ENCODE measurements around the gene MDN1. TPM values are rescaled to one million over a fixed set of nuclear protein-coding genes. Genes with fewer than 3 reads are reported as not detected.
"Not testable (repeated sequence)": the region's sequence is repeated elsewhere in the genome, so short reads cannot be mapped to it uniquely, and the experiment has no call there.

The MDN1 gene
- total RNA-seq, 2 experiments from 2014 or later: 39.1 to 40.2 TPM

- no peaks in the 10 kb centered on the region for H3K9me3 Mint-ChIP-seq
- H3K27me3 Mint-ChIP-seq: no peaks in the 10 kb centered on the region
- intact Hi-C loops (cut with micrococcal nuclease): no loop called here
- peaks cover 54% of the 10 kb centered on the region for H3K36me3 Mint-ChIP-seq
- no peak for DNase-seq
- ChIA-PET POLR2A (no interaction called here), CTCF (no interaction called here)
- H3K4me3 Mint-ChIP-seq: no peak overlapping the region
- no peak overlapping the region for H3K27ac Mint-ChIP-seq
- H3K4me1 Mint-ChIP-seq (ENCODE audit: low read depth): no peaks in the 10 kb centered on the region
Observed at GRCh38 chr6:89745716-89746115, 73.9 kb downstream of the MDN1 start.

GRCh38 chr6:89745096-89745495, 74.5 kb downstream of the MDN1 start:
- Mint-ChIP-seq H3K4me1 (ENCODE audit: low read depth) (no peaks in the 10 kb centered on the region), H3K9me3 (no peaks in the 10 kb centered on the region), H3K27me3 (no peaks in the 10 kb centered on the region), H3K4me3 (no peak overlapping the region), H3K36me3 (peaks cover 57% of the 10 kb centered on the region), H3K27ac (no peak overlapping the region)
- intact Hi-C loops (cut with micrococcal nuclease): no loop called here
- ChIA-PET CTCF (no interaction called here), POLR2A (no interaction called here)
- DNase-seq: no peak

GRCh38 chr6:89736893-89737292, 82.7 kb downstream of the MDN1 start:
- Mint-ChIP-seq H3K27ac (no peak overlapping the region), H3K4me1 (ENCODE audit: low read depth) (no peaks in the 10 kb centered on the region), H3K4me3 (no peak overlapping the region), H3K27me3 (no peaks in the 10 kb centered on the region), H3K36me3 (peaks cover 48% of the 10 kb centered on the region), H3K9me3 (peaks cover 4% of the 10 kb centered on the region)
- intact Hi-C loops (cut with micrococcal nuclease): no loop called here
- ChIA-PET CTCF (no interaction called here), POLR2A (no interaction called here)
- DNase-seq: no peak

- Mint-ChIP-seq H3K27me3 (no peaks in the 10 kb centered on the region), H3K4me1 (ENCODE audit: low read depth) (no peaks in the 10 kb centered on the region), H3K27ac (no peak overlapping the region), H3K36me3 (peaks cover 52% of the 10 kb centered on the region), H3K4me3 (no peak overlapping the region), H3K9me3 (peaks cover 4% of the 10 kb centered on the region)
- no peak for DNase-seq
- POLR2A ChIA-PET: no interaction called here
- CTCF ChIA-PET: no interaction called here
- intact Hi-C loops (cut with micrococcal nuclease): no loop called here
Observed at GRCh38 chr6:89734526-89734925, 85.1 kb downstream of the MDN1 start.

GRCh38 chr6:89731924-89732567, 87.5 kb downstream of the MDN1 start:
- DNase-seq: no peak
- CTCF ChIA-PET: interaction anchor here (0.8 to 1.1 kb wide), 2 partner anchors 61 to 88 kb away, joined by 3 to 4 read pairs; partner anchors contain the start of gene MDN1
- Mint-ChIP-seq H3K36me3 (peaks cover 49% of the 10 kb centered on the region), H3K27ac (no peak overlapping the region), H3K27me3 (no peaks in the 10 kb centered on the region), H3K4me3 (no peak overlapping the region), H3K4me1 (ENCODE audit: low read depth) (no peaks in the 10 kb centered on the region), H3K9me3 (peaks cover 4% of the 10 kb centered on the region)
- POLR2A ChIA-PET: no interaction called here
- intact Hi-C loops (cut with micrococcal nuclease): no loop called here

GRCh38 chr6:89731262-89731661, 88.3 kb downstream of the MDN1 start:
- H3K4me3 Mint-ChIP-seq; H3K27ac Mint-ChIP-seq; H3K27me3 Mint-ChIP-seq; intact Hi-C loops (cut with micrococcal nuclease); H3K4me1 Mint-ChIP-seq (ENCODE audit: low read depth); H3K9me3 Mint-ChIP-seq; DNase-seq; POLR2A ChIA-PET: not testable (repeated sequence)
- CTCF ChIA-PET: interaction anchor here (0.8 kb wide), 1 partner anchor 62 kb away, joined by 4 read pairs; no protein-coding TSS in a partner anchor
- peaks cover 50% of the 10 kb centered on the region for H3K36me3 Mint-ChIP-seq

GRCh38 chr6:89729818-89730217, 89.8 kb downstream of the MDN1 start:
- POLR2A ChIA-PET: no interaction called here
- peaks cover 4% of the 10 kb centered on the region for H3K9me3 Mint-ChIP-seq
- CTCF ChIA-PET: no interaction called here
- H3K4me1 Mint-ChIP-seq (ENCODE audit: low read depth): no peaks in the 10 kb centered on the region
- intact Hi-C loops (cut with micrococcal nuclease): no loop called here
- H3K36me3 Mint-ChIP-seq: peaks cover 57% of the 10 kb centered on the region
- no peak overlapping the region for H3K27ac Mint-ChIP-seq
- no peak overlapping the region for H3K4me3 Mint-ChIP-seq
- no peak for DNase-seq
- H3K27me3 Mint-ChIP-seq: no peaks in the 10 kb centered on the region

- Mint-ChIP-seq H3K27ac (no peak overlapping the region), H3K9me3 (peaks cover 2% of the 10 kb centered on the region), H3K4me3 (no peak overlapping the region), H3K36me3 (peaks cover 59% of the 10 kb centered on the region), H3K4me1 (ENCODE audit: low read depth) (no peaks in the 10 kb centered on the region), H3K27me3 (no peaks in the 10 kb centered on the region)
- intact Hi-C loops (cut with micrococcal nuclease): no loop called here
- ChIA-PET CTCF (no interaction called here), POLR2A (no interaction called here)
- no peak for DNase-seq
Observed at GRCh38 chr6:89727501-89727900, 92.1 kb downstream of the MDN1 start.

- H3K27ac Mint-ChIP-seq: no peak overlapping the region
- intact Hi-C loops (cut with micrococcal nuclease): no loop called here
- no peak overlapping the region for H3K4me3 Mint-ChIP-seq
- H3K4me1 Mint-ChIP-seq (ENCODE audit: low read depth): no peaks in the 10 kb centered on the region
- H3K36me3 Mint-ChIP-seq: peaks cover 48% of the 10 kb centered on the region
- DNase-seq: no peak
- ChIA-PET POLR2A (no interaction called here), CTCF (no interaction called here)
- H3K27me3 Mint-ChIP-seq: no peaks in the 10 kb centered on the region
- H3K9me3 Mint-ChIP-seq: no peaks in the 10 kb centered on the region
Observed at GRCh38 chr6:89724981-89725380, 94.6 kb downstream of the MDN1 start.

GRCh38 chr6:89723046-89723445, 96.5 kb downstream of the MDN1 start:
- Mint-ChIP-seq H3K4me3 (no peak overlapping the region), H3K27ac (no peak overlapping the region), H3K4me1 (ENCODE audit: low read depth) (no peaks in the 10 kb centered on the region), H3K36me3 (peaks cover 49% of the 10 kb centered on the region), H3K27me3 (no peaks in the 10 kb centered on the region), H3K9me3 (no peaks in the 10 kb centered on the region)
- POLR2A ChIA-PET: no interaction called here
- CTCF ChIA-PET: no interaction called here
- intact Hi-C loops (cut with micrococcal nuclease): no loop called here
- no peak for DNase-seq

- H3K36me3 Mint-ChIP-seq: peaks cover 58% of the 10 kb centered on the region
- H3K9me3 Mint-ChIP-seq: no peaks in the 10 kb centered on the region
- no peaks in the 10 kb centered on the region for H3K27me3 Mint-ChIP-seq
- no peak overlapping the region for H3K4me3 Mint-ChIP-seq
- DNase-seq: no peak
- ChIA-PET CTCF (no interaction called here), POLR2A (no interaction called here)
- intact Hi-C loops (cut with micrococcal nuclease): no loop called here
- H3K4me1 Mint-ChIP-seq (ENCODE audit: low read depth): no peaks in the 10 kb centered on the region
- H3K27ac Mint-ChIP-seq: no peak overlapping the region
Observed at GRCh38 chr6:89716532-89716931, 103.1 kb downstream of the MDN1 start.

GRCh38 chr6:89711801-89712200, 107.8 kb downstream of the MDN1 start:
- Mint-ChIP-seq H3K4me3 (no peak overlapping the region), H3K27me3 (no peaks in the 10 kb centered on the region), H3K27ac (no peak overlapping the region), H3K36me3 (peaks cover 65% of the 10 kb centered on the region), H3K4me1 (ENCODE audit: low read depth) (no peaks in the 10 kb centered on the region), H3K9me3 (no peaks in the 10 kb centered on the region)
- intact Hi-C loops (cut with micrococcal nuclease): no loop called here
- POLR2A ChIA-PET: no interaction called here
- no peak for DNase-seq
- CTCF ChIA-PET: no interaction called here

- H3K27ac Mint-ChIP-seq: no peak overlapping the region
- H3K9me3 Mint-ChIP-seq: no peaks in the 10 kb centered on the region
- H3K27me3 Mint-ChIP-seq: no peaks in the 10 kb centered on the region
- no peaks in the 10 kb centered on the region for H3K4me1 Mint-ChIP-seq (ENCODE audit: low read depth)
- DNase-seq: no peak
- intact Hi-C loops (cut with micrococcal nuclease): no loop called here
- POLR2A ChIA-PET: no interaction called here
- CTCF ChIA-PET: no interaction called here
- H3K4me3 Mint-ChIP-seq: no peak overlapping the region
- H3K36me3 Mint-ChIP-seq: peaks cover 55% of the 10 kb centered on the region
Observed at GRCh38 chr6:89708316-89708715, 111.3 kb downstream of the MDN1 start.
